Measurements from ENCODE around the gene RNF168.

The RNF168 gene

DNA sequence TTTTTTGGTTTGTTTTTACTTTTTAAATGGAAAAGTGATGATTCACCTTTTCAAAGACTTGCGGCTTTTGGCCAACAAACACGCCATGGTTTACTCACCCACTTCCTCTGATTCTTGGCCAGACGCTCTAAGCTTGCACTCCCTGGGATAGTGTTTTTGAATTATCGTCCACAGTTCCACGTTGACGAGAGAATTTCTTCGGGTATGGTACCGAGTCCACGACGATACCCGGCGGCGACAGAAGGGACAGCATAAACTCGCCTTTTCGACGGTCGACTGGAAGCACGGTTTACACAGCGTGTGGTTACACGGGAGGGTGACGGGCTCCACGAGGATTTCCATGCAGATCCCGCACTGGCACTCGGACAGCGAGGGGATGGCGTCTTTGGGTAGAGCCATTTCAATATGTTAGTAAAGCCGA, 783 bp downstream of the RNF168 start:
- TF ChIP-seq, protein P1, sequence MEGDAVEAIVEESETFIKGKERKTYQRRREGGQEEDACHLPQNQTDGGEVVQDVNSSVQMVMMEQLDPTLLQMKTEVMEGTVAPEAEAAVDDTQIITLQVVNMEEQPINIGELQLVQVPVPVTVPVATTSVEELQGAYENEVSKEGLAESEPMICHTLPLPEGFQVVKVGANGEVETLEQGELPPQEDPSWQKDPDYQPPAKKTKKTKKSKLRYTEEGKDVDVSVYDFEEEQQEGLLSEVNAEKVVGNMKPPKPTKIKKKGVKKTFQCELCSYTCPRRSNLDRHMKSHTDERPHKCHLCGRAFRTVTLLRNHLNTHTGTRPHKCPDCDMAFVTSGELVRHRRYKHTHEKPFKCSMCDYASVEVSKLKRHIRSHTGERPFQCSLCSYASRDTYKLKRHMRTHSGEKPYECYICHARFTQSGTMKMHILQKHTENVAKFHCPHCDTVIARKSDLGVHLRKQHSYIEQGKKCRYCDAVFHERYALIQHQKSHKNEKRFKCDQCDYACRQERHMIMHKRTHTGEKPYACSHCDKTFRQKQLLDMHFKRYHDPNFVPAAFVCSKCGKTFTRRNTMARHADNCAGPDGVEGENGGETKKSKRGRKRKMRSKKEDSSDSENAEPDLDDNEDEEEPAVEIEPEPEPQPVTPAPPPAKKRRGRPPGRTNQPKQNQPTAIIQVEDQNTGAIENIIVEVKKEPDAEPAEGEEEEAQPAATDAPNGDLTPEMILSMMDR (IDR thresholded peaks at IDR 0.05; ENCODE audit: extremely low read depth, insufficient read depth, missing control alignments) = no peak
- in situ Hi-C loops (cut with MboI; ENCODE audit: low pct_unique_long_range_greater_than_20kb, low sequenced_read_pairs, unreplicated experiment) = no loop called here
- peak; percentile 43 for DNase-seq (ENCODE audit: low spot score)

DNA sequence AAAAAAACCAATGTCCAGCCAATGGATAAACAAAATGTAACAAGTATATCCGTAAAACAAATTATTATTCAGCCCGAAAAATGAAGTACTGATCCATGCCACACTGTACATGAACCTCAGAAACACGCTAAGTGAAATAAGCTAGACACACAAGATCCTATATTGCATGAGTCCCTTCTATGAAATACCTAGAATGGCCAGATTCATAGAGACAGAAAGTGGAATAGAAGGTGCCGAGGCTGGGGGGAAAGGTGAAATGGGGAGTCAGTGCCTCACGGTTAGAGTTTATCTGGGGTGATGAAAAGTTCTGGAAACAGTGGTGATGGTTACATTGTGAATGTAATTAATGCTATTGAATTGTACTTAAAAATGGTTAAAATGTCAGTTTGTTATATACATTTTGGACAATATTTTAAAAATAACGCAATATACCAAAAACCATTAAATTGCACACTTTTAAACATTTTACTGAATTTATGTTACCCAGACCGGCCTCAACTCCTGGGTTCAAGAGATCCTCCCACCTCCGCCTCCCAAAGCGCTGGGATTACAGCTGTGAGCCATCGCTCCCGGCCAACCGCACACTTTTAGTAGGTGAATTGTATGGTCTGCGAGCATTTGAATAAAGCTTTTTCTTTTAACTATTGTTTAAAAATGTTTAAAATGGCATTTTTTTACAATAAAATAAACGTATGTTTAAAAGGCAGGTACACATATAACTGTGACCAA, 2.1 kb downstream of the RNF168 start:
- TF ChIP-seq, protein P1 (IDR thresholded peaks at IDR 0.05; ENCODE audit: extremely low read depth, insufficient read depth, missing control alignments) = no peak
- no peak for DNase-seq (ENCODE audit: low spot score)
- in situ Hi-C loops (cut with MboI; ENCODE audit: low pct_unique_long_range_greater_than_20kb, low sequenced_read_pairs, unreplicated experiment) = no loop called here

DNA sequence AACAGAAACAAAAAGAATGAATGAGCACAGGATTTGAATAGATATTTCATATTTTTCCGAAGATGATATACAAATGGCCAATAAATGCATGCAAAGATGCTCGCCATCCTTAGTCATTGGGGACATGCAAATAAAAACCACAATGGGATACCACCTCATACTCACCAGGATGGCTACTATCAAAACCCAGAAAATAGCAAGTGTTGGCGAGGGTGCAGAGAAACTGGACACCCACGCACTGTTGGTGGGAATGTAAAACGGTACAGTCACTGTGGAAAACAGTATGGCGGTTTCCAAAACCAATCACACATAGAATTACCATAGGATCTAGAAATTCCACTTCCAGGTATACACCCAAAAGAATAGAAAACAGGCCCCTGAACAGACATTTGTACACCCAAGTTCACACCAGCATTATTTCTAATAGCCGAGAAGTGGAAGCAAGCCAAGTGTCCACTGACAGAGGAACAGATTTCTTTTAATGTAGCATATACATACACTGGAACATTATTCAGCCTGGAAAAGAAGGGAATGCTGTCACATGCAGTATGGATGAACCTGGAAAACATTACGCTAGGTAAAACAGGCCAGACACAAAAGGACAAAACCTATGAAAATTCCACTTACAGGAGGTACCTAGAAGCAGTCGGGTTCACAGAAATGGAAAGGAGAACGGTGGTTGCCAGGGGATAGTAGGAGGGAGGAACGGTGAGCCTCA, 3.6 kb downstream of the RNF168 start:
- TF ChIP-seq, protein P1 (IDR thresholded peaks at IDR 0.05; ENCODE audit: extremely low read depth, insufficient read depth, missing control alignments) = no peak
- DNase-seq (ENCODE audit: low spot score) = no peak
- in situ Hi-C loops (cut with MboI; ENCODE audit: low pct_unique_long_range_greater_than_20kb, low sequenced_read_pairs, unreplicated experiment) = loop anchor here (25.0 kb wide), 1 partner anchor 238 kb away; no protein-coding TSS in a partner anchor

DNA sequence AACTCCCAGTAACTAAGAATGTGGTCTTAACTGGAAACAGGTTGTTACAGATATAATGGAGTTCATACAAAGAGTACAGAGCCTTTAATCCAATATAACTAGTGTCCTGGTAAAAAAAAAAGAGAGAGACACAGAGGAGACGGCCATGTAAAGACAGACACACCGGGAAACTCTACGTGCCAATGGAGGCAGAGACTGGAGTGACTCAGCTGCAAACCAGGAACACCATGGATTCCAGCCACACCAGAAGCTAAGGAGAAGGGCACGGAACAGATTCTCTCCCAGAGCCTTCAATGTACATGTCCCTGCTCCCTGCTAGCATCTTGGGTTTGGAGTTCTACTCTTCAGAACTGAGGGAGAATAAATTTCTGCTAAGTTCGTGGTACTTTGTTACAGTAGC, 4.5 kb downstream of the RNF168 start:
- no peak for DNase-seq (ENCODE audit: low spot score)
- TF ChIP-seq, protein P1 (IDR thresholded peaks at IDR 0.05; ENCODE audit: extremely low read depth, insufficient read depth, missing control alignments) = no peak
- in situ Hi-C loops (cut with MboI; ENCODE audit: low pct_unique_long_range_greater_than_20kb, low sequenced_read_pairs, unreplicated experiment) = loop anchor here (25.0 kb wide), 1 partner anchor 237 kb away; no protein-coding TSS in a partner anchor

DNA sequence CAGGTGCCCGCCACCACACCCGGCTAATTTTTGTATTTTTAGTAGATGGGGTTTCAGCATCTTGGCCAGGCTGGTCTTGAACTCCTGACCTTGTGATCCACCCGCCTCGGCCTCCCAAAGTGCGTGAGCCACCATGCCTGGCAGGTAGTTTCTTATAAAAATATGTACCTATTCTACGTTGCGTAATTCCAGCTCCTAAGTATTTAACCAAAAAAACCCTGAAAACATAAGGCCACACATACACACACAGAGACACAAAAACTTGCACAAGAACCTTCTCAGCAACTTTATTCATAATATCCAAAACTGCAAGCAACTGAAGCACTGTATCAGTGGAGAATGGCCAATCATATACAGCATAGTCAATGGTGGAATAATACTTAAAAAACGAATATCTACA, 5.3 kb downstream of the RNF168 start:
- in situ Hi-C loops (cut with MboI; ENCODE audit: low pct_unique_long_range_greater_than_20kb, low sequenced_read_pairs, unreplicated experiment) = loop anchor here (25.0 kb wide), 1 partner anchor 236 kb away; no protein-coding TSS in a partner anchor
- no peak for DNase-seq (ENCODE audit: low spot score)
- TF ChIP-seq, protein P1 (IDR thresholded peaks at IDR 0.05; ENCODE audit: extremely low read depth, insufficient read depth, missing control alignments) = no peak

DNA sequence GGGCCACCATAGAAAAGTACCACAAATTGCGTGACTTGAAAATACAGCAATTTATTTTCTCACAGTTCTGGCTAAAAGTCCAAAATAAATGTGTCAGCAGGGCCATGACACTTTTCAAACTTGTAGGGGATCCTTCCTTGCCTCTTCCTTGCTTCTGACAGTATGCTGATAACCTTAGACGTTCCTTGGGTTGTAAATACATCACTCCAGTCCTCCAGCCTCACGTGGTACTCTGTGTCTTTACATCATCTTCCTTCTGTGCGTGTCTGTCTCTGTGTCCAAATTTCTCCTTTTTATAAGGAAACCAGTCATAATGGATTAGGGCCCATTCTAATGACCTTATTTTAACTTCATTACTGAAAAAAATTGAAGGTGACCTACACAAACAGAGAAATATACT, 7.4 kb downstream of the RNF168 start:
- TF ChIP-seq, protein P1 (IDR thresholded peaks at IDR 0.05; ENCODE audit: extremely low read depth, insufficient read depth, missing control alignments) = no peak
- in situ Hi-C loops (cut with MboI; ENCODE audit: low pct_unique_long_range_greater_than_20kb, low sequenced_read_pairs, unreplicated experiment) = loop anchor here (25.0 kb wide), 1 partner anchor 234 kb away; no protein-coding TSS in a partner anchor
- no peak for DNase-seq (ENCODE audit: low spot score)

All from GM13977 (cell line).